Measurements from ENCODE around the gene C19orf53. TPM values are rescaled to one million over a fixed set of nuclear protein-coding genes. Genes with fewer than 3 reads are reported as not detected.
"Not testable (repeated sequence)": the region's sequence is repeated elsewhere in the genome, so short reads cannot be mapped to it uniquely, and the experiment has no call there.

The C19orf53 gene
- total RNA-seq, 1 donor from 2014 or later, result 68.0 TPM

- H3K4me3 ChIP-seq, result no peak overlapping the region
- H3K9me3 ChIP-seq, result no peaks in the 10 kb centered on the region
- no peak overlapping the region for H3K27ac ChIP-seq
- peaks cover 31% of the 10 kb centered on the region for H3K36me3 ChIP-seq
- no peak for TF ChIP-seq CTCF (IDR thresholded peaks at IDR 0.05)
- ATAC-seq (no peak), DNase-seq (no peak)
- no peaks in the 10 kb centered on the region for H3K27me3 ChIP-seq (ENCODE audit: low read depth)
- intact Hi-C loops (cut with DNase I), result no loop called here
- peaks cover 45% of the 10 kb centered on the region for H3K4me1 ChIP-seq
Observed at GRCh38 chr19:13778398-13778797, 4.1 kb downstream of the C19orf53 start.

GRCh38 chr19:13778847-13779246, 4.6 kb downstream of the C19orf53 start:
- H3K4me3 ChIP-seq, result no peak overlapping the region
- H3K4me1 ChIP-seq, result peaks cover 46% of the 10 kb centered on the region
- DNase-seq (no peak), ATAC-seq (no peak)
- intact Hi-C loops (cut with DNase I), result no loop called here
- no peak overlapping the region for H3K27ac ChIP-seq
- H3K9me3 ChIP-seq, result no peaks in the 10 kb centered on the region
- no peak for TF ChIP-seq CTCF (IDR thresholded peaks at IDR 0.05)
- no peaks in the 10 kb centered on the region for H3K27me3 ChIP-seq (ENCODE audit: low read depth)
- H3K36me3 ChIP-seq, result peaks cover 31% of the 10 kb centered on the region

GRCh38 chr19:13779794-13780193, 5.5 kb downstream of the C19orf53 start:
- intact Hi-C loops (cut with DNase I), result loop anchor here (10.0 kb wide), 1 partner anchor 85 kb away; no protein-coding TSS in a partner anchor
- not testable (repeated sequence) for H3K27me3 ChIP-seq (ENCODE audit: low read depth); H3K9me3 ChIP-seq; DNase-seq; H3K4me3 ChIP-seq; ATAC-seq; H3K27ac ChIP-seq
- H3K4me1 ChIP-seq, result peaks cover 47% of the 10 kb centered on the region
- H3K36me3 ChIP-seq, result peaks cover 31% of the 10 kb centered on the region

GRCh38 chr19:13781547-13781946, 7.3 kb downstream of the C19orf53 start:
- TF ChIP-seq CTCF (IDR thresholded peaks at IDR 0.05), result no peak
- Histone ChIP-seq H3K9me3 (no peaks in the 10 kb centered on the region), H3K27me3 (ENCODE audit: low read depth) (no peaks in the 10 kb centered on the region), H3K36me3 (peaks cover 31% of the 10 kb centered on the region), H3K4me1 (peaks cover 40% of the 10 kb centered on the region), H3K27ac (peak overlapping the region; percentile 46), H3K4me3 (no peak overlapping the region)
- peak; percentile 71 to 75 for ATAC-seq
- peak; percentile 64 for DNase-seq
- intact Hi-C loops (cut with DNase I), result loop anchor here (10.0 kb wide), 1 partner anchor 83 kb away; no protein-coding TSS in a partner anchor

- intact Hi-C loops (cut with DNase I), result loop anchor here (10.0 kb wide), 1 partner anchor 82 kb away; no protein-coding TSS in a partner anchor
- Histone ChIP-seq H3K4me3 (no peak overlapping the region), H3K27me3 (ENCODE audit: low read depth) (no peaks in the 10 kb centered on the region), H3K27ac (peak overlapping the region; percentile 46), H3K9me3 (no peaks in the 10 kb centered on the region), H3K36me3 (peaks cover 24% of the 10 kb centered on the region), H3K4me1 (peaks cover 46% of the 10 kb centered on the region)
- no peak for DNase-seq
- no peak for TF ChIP-seq CTCF (IDR thresholded peaks at IDR 0.05)
- ATAC-seq, result no peak
Observed at GRCh38 chr19:13782537-13782936, 8.3 kb downstream of the C19orf53 start.

GRCh38 chr19:13783565-13784500, 9.6 kb downstream of the C19orf53 start:
- Histone ChIP-seq H3K27me3 (ENCODE audit: low read depth) (no peaks in the 10 kb centered on the region), H3K4me3 (no peak overlapping the region), H3K36me3 (peaks cover 11% of the 10 kb centered on the region), H3K9me3 (no peaks in the 10 kb centered on the region), H3K4me1 (peaks cover 58% of the 10 kb centered on the region), H3K27ac (no peak overlapping the region)
- DNase-seq (no peak), ATAC-seq (no peak)
- intact Hi-C loops (cut with DNase I), result loop anchor here (10.0 kb wide), 1 partner anchor 81 kb away; no protein-coding TSS in a partner anchor
- TF ChIP-seq CTCF (IDR thresholded peaks at IDR 0.05), result no peak
